HepG2 (cell line): Measurements from ENCODE around the gene TRPM1. TPM values are rescaled to one million over a fixed set of nuclear protein-coding genes. Genes with fewer than 3 reads are reported as not detected.

Experiments used
- ATAC-seq: fragments of 200-7000 bp; cut with Tn5 transposase; 3 replicates; pipeline ENCODE4 v1.9.1; 2020; ENCODE audit warnings: mild to moderate bottlenecking, moderate library complexity
- BruUV-seq: library from RNA; stranded (reverse); fragments of 400-500 nt; replicated peaks from 2 replicates; lab custom pipeline; 2021; lab: Mats Ljungman, UMichigan
- CTCF ChIA-PET: fragments of 300-600 bp; formaldehyde crosslinking; extraction: SDS; loops from one replicate; lab custom pipeline; 2021; ENCODE audit warnings: low total read pairs, inconsistent platforms, low intra/inter-chr PET ratio; lab: Yijun Ruan, JAX
- POLR2A ChIA-PET: fragments of 350-600 bp; sonication (Branson Sonifier 250); formaldehyde crosslinking; loops from one replicate; lab custom pipeline; 2020; ENCODE audit warnings: antibody characterized with exemption, inconsistent platforms; lab: Yijun Ruan, JAX
- DNase-seq: peaks from one replicate; pipeline ENCODE4 v3.0.0-alpha.2; 2015; ENCODE audit warnings: low spot score
- FAIRE-seq: peaks from 3 replicates; lab custom pipeline; 2011; peaks lifted over from hg19 to GRCh38; lab: Jason Lieb, UNC
- H2AFZ ChIP-seq: one replicate; pipeline ENCODE4 v1.6.1; 2011; ENCODE audit warnings: low read length, inconsistent platforms
- H3K27ac ChIP-seq: fragments of 300-600 bp; 3 replicates; pipeline ENCODE4 v1.8.0; 2011; ENCODE audit warnings: mixed run types, mild to moderate bottlenecking, mixed read lengths, low read length, inconsistent platforms; ENCODE audit not compliant: insufficient read depth; ENCODE audit errors: extremely low read length
- H3K27me3 ChIP-seq, 2 experiments: fragments of 200-600 bp in 1 of 2; 2 replicates in 1 of 2; 3 replicates in 1 of 2; pipeline versions ENCODE4 v1.6.0 to v1.8.0; 2011; ENCODE audit warnings: low read length in 2 of 2, mild to moderate bottlenecking in 2 of 2, moderate library complexity in 2 of 2, inconsistent platforms in 1 of 2; ENCODE audit not compliant: insufficient read depth in 2 of 2, control insufficient read depth in 1 of 2
- H3K36me3 ChIP-seq, 2 experiments: fragments of 200-600 bp in 1 of 2; replicated peaks in 1 of 2; 2 replicates in 1 of 2; 3 replicates in 1 of 2; pipeline versions ENCODE4 v1.5.1 to v1.8.0; 2011; ENCODE audit warnings: low read length in 2 of 2, inconsistent platforms in 1 of 2; ENCODE audit not compliant: insufficient read depth in 2 of 2, control insufficient read depth in 1 of 2
- H3K4me1 ChIP-seq: 2 replicates; pipeline ENCODE4 v1.5.1; 2012; ENCODE audit warnings: low read length, inconsistent platforms; ENCODE audit not compliant: insufficient read depth
- H3K4me2 ChIP-seq: 2 replicates; pipeline ENCODE4 v1.6.0; 2011; ENCODE audit warnings: low read depth, low read length, inconsistent platforms
- H3K4me3 ChIP-seq, 3 experiments: fragments of 200-600 bp in 1 of 3; sonication (generic), shearing (Covaris generic) in 1 of 3; replicated peaks in 1 of 3; 2 replicates each; pipeline ENCODE4 v1.5.1; 2011 to 2016; ENCODE audit warnings: low read length in 3 of 3, inconsistent platforms in 2 of 3, low read depth in 2 of 3, mild to moderate bottlenecking in 2 of 3, control low read depth in 1 of 3, mixed read lengths in 1 of 3; ENCODE audit not compliant: insufficient read depth in 1 of 3
- H3K79me2 ChIP-seq: one replicate; pipeline ENCODE4 v1.6.1; 2011; ENCODE audit warnings: low read length, inconsistent platforms; ENCODE audit not compliant: insufficient read depth
- H3K9ac ChIP-seq: 2 replicates; pipeline ENCODE4 v1.6.0; 2011; ENCODE audit warnings: mild to moderate bottlenecking, low read depth, low read length, inconsistent platforms; ENCODE audit not compliant: insufficient read depth
- H3K9me3 ChIP-seq: 2 replicates; pipeline ENCODE4 v1.5.1; 2012; ENCODE audit warnings: mild to moderate bottlenecking, low read length
- H4K20me1 ChIP-seq: 2 replicates; pipeline ENCODE4 v1.6.0; 2011; ENCODE audit warnings: inconsistent platforms, mild to moderate bottlenecking, low read length, moderate library complexity; ENCODE audit not compliant: insufficient read depth
- CCAR2 ChIP-seq: fragments of 200-400 bp; formaldehyde crosslinking; optimal IDR thresholded peaks from 2 replicates; pipeline ENCODE3; 2018; ENCODE audit warnings: low read depth, mild to moderate bottlenecking, low read length, moderate library complexity
- CREBL2 ChIP-seq: sonication (generic); formaldehyde crosslinking; IDR thresholded peaks from 2 replicates; pipeline ENCODE4 v1.8.1; 2023; ENCODE audit warnings: missing genetic modification reagents, mild to moderate bottlenecking, borderline replicate concordance
- HNRNPH1 ChIP-seq: fragments of 200-400 bp; formaldehyde crosslinking; optimal IDR thresholded peaks from 2 replicates; pipeline ENCODE3; 2017; ENCODE audit warnings: mild to moderate bottlenecking, low read depth, low read length
- KMT2A ChIP-seq: sonication (generic); formaldehyde crosslinking; IDR thresholded peaks from 2 replicates; pipeline ENCODE4 v1.4.0; 2020; ENCODE audit warnings: missing genetic modification reagents
- KMT2B ChIP-seq: IDR thresholded peaks from 2 replicates; pipeline ENCODE4 v1.6.1; 2016; ENCODE audit warnings: missing genetic modification reagents, missing compliant biosample characterization
- MATR3 ChIP-seq: sonication (generic); formaldehyde crosslinking; IDR thresholded peaks from 2 replicates; pipeline ENCODE4 v1.4.0; 2020; ENCODE audit warnings: missing genetic modification reagents
- PBX3 ChIP-seq: sonication (generic); formaldehyde crosslinking; IDR thresholded peaks from 2 replicates; pipeline ENCODE4 v1.8.1; 2023; ENCODE audit warnings: missing genetic modification reagents, inconsistent platforms, borderline replicate concordance
- RFX1 ChIP-seq: fragments of 450-650 bp; IDR thresholded peaks from 2 replicates; pipeline ENCODE4 v1.6.1; 2017
- THAP11 ChIP-seq: IDR thresholded peaks from 2 replicates; pipeline ENCODE4 v1.6.1; 2016; ENCODE audit warnings: missing biosample characterization, missing genetic modification reagents
- THYN1 ChIP-seq: sonication (generic); formaldehyde crosslinking; IDR thresholded peaks from 2 replicates; pipeline ENCODE4 v1.8.1; 2023; ENCODE audit warnings: low read depth, mild to moderate bottlenecking, moderate library complexity, missing genetic modification reagents, borderline replicate concordance
- ZNF431 ChIP-seq: sonication (generic); formaldehyde crosslinking; IDR thresholded peaks from 2 replicates; pipeline ENCODE4 v1.9.0; 2022; ENCODE audit warnings: missing genetic modification reagents, low read depth, mild to moderate bottlenecking, borderline replicate concordance
- WGBS: methylation state at CpG from one replicate; pipeline ENCODE4 v1.1.6; 2017; ENCODE audit warnings: low lambda C conversion rate; 5-methylcytosine and 5-hydroxymethylcytosine counted together
- in situ Hi-C: cut with HindIII; loops from 2 replicates; pipeline ENCODE4 v1.10.0; 2017; ENCODE audit warnings: low pct_unique_long_range_greater_than_20kb; ENCODE audit not compliant: extremely low pct_ligation_motif_present
- intact Hi-C: fragments of 100-400 bp; cut with micrococcal nuclease; formaldehyde crosslinking; loops from one replicate; pipeline ENCODE4 v1.10.0; 2022; ENCODE audit not compliant: unreplicated experiment
- polyA plus RNA-seq, 8 experiments: library from polyadenylated mRNA; depleted of rRNA in 3 of 8; stranded (reverse) in 7 of 8; unstranded in 1 of 8; fragments of >200 nt; fragmentation: Illumina TruSeq in 4 of 8; extraction: Trizol in 4 of 8; gene quantifications; 2 replicates each; pipeline versions ENCODE4 v1.2.1 to v1.2.3, GENCODE V29; 2011 to 2016; ENCODE audit warnings: low read depth in 4 of 8, missing spikeins in 1 of 8, mixed read lengths in 1 of 8; ENCODE audit not compliant: insufficient read depth in 1 of 8
- total RNA-seq, 5 experiments: library from RNA; depleted of rRNA; stranded (reverse); fragments of >200 nt; fragmentation: Illumina TruSeq; extraction: Trizol; gene quantifications; 2 replicates each; pipeline ENCODE4 v1.2.3, GENCODE V29; 2016; ENCODE audit warnings: low read depth in 1 of 5
- TF ChIP-seq, protein P1 (sequence below): sonication (generic); formaldehyde crosslinking; IDR thresholded peaks from 2 replicates; pipeline ENCODE4 v1.9.0; 2022; ENCODE audit warnings: low read depth, missing genetic modification reagents
- TF ChIP-seq, protein P2 (sequence below): sonication (generic); formaldehyde crosslinking; IDR thresholded peaks from 2 replicates; pipeline ENCODE4 v1.4.0; 2020; ENCODE audit warnings: mild to moderate bottlenecking, missing genetic modification reagents

Gene TRPM1
- total and polyA plus RNA-seq, 2 of the 13 experiments (the other 11 are each of a cell fraction or from before 2014, with no cell fraction given) = not detected

DNA sequence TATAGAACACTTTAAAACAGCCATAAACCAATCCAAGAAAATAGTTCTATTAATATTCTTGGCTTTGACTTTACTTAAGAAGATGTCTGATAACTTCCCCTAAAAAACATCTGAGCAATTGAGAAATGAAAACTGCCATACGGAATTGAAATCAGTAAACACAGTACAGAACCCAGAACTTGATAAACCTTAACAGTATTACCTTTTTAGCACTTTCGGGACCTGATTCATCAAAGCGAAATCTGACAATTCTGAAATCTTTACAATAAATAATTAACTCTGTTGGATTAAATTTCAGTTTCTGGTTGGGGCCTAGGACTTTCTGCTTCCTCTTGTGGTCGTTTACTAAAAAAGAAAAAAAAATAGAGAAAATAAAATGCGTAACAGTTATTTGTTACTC lies 127.4 kb downstream of the TRPM1 start:
- no peak overlapping the region for H2AFZ ChIP-seq
- 96% methylated on average over 5 of the region's 5 CpGs for WGBS
- ATAC-seq (no peak), DNase-seq (no peak), FAIRE-seq (no peak)
- no peak overlapping the region for H3K27ac ChIP-seq
- H3K9me3 ChIP-seq = no peaks in the 10 kb centered on the region
- H3K79me2 ChIP-seq = peaks cover 29% of the 10 kb centered on the region
- no peak overlapping the region for H3K9ac ChIP-seq
- H3K36me3 ChIP-seq = peaks cover 6 to 53% of the 10 kb centered on the region in 2 experiments
- in situ Hi-C loops (no loop called here), intact Hi-C loops (no loop called here)
- H4K20me1 ChIP-seq = peaks cover 6% of the 10 kb centered on the region
- no peak overlapping the region for H3K4me2 ChIP-seq
- CTCF ChIA-PET = no interaction called here
- BruUV-seq = no TSS peak
- H3K4me3 ChIP-seq = no peak overlapping the region
- H3K27me3 ChIP-seq = no peaks in the 10 kb centered on the region
- no peaks in the 10 kb centered on the region for H3K4me1 ChIP-seq
- POLR2A ChIA-PET = no interaction called here
- no peak for TF ChIP-seq ZNF431 (CRISPR knock-in tag)
- TF ChIP-seq CREBL2 (CRISPR knock-in tag) = no peak
- TF ChIP-seq MATR3 (CRISPR knock-in tag) = no peak
- no peak for TF ChIP-seq KMT2B
- TF ChIP-seq THYN1 (CRISPR knock-in tag) = no peak
- TF ChIP-seq RFX1 = no peak
- TF ChIP-seq KMT2A (CRISPR knock-in tag) = no peak
- TF ChIP-seq, protein P1, sequence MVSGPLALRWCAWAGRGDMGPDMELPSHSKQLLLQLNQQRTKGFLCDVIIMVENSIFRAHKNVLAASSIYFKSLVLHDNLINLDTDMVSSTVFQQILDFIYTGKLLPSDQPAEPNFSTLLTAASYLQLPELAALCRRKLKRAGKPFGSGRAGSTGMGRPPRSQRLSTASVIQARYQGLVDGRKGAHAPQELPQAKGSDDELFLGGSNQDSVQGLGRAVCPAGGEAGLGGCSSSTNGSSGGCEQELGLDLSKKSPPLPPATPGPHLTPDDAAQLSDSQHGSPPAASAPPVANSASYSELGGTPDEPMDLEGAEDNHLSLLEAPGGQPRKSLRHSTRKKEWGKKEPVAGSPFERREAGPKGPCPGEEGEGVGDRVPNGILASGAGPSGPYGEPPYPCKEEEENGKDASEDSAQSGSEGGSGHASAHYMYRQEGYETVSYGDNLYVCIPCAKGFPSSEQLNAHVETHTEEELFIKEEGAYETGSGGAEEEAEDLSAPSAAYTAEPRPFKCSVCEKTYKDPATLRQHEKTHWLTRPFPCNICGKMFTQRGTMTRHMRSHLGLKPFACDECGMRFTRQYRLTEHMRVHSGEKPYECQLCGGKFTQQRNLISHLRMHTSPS (CRISPR knock-in tag) = no peak
- no peak for TF ChIP-seq THAP11 (CRISPR knock-in tag)
- TF ChIP-seq CCAR2 = no peak
- no peak for TF ChIP-seq HNRNPH1
- no peak for TF ChIP-seq PBX3 (CRISPR knock-in tag)
- TF ChIP-seq, protein P2, sequence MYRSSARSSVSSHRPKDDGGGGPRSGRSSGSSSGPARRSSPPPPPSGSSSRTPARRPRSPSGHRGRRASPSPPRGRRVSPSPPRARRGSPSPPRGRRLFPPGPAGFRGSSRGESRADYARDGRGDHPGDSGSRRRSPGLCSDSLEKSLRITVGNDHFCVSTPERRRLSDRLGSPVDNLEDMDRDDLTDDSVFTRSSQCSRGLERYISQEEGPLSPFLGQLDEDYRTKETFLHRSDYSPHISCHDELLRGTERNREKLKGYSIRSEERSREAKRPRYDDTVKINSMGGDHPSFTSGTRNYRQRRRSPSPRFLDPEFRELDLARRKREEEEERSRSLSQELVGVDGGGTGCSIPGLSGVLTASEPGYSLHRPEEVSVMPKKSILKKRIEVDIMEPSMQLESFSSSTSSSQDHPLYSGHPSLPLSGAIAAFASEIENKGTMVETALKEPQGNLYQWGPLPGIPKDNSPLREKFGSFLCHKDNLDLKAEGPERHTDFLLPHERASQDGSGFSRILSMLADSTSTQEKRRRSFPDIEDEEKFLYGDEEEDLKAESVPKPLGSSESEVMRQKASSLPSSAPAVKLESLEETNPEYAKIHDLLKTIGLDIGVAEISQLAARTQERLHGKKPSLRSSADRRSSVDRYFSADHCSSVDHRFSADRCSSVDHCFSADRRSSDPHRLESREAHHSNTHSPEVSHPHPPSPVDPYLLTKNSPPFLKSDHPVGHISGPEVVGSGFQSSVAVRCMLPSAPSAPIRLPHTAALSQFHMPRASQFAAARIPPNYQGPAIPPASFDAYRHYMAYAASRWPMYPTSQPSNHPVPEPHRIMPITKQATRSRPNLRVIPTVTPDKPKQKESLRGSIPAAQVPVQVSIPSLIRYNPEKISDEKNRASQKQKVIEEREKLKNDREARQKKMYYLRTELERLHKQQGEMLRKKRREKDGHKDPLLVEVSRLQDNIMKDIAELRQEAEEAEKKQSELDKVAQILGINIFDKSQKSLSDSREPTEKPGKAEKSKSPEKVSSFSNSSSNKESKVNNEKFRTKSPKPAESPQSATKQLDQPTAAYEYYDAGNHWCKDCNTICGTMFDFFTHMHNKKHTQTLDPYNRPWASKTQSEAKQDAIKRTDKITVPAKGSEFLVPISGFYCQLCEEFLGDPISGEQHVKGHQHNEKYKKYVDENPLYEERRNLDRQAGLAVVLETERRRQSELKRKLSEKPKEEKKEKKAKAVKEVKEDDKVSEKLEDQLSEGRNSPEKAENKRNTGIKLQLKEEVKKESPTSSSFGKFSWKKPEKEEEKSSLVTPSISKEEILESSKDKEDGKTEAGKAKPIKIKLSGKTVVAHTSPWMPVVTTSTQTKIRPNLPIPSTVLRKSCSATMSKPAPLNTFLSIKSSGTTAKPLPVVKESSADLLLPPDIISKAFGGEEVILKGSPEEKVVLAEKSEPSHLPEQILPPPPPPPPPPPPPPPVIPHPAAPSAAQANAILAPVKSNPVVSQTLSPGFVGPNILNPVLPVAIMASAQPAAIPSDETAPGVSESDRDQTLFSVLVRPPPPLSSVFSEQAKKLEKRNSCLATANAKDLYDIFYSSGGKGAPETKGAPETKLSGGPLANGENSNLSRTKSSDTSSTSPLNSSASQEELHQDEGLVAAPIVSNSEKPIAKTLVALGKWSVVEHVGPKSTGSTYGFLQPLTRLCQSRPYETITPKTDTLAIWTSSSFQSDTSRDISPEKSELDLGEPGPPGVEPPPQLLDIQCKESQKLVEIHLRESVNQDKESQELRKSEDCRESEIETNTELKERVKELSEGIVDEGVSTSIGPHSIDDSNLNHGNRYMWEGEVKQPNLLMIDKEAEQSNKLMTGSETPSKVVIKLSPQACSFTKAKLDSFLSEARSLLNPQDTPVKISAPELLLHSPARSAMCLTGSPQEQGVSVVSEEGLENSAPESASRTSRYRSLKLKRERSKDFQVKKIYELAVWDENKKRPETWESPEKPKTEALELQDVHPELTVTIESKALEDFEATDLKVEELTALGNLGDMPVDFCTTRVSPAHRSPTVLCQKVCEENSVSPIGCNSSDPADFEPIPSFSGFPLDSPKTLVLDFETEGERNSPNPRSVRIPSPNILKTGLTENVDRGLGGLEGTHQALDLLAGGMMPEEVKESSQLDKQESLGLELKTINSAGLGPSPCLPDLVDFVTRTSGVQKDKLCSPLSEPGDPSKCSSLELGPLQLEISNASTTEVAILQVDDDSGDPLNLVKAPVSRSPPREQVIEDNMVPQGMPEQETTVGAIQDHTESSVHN (CRISPR knock-in tag) = no peak
